NCI-H2029 (cell line): ENCODE data around the gene UST.

Experiments
- DNase-seq: peaks from one replicate; lab custom pipeline; 2025; lab: John Stamatoyannopoulos, UW

Gene UST

GRCh38 chr6:148746363-148747144, at the start of gene UST:
TSS of gene UST (plus strand) at chr6:148747030. CDS start at chr6:148747431, 401 bp downstream.
- peak; percentile 14 for DNase-seq

GRCh38 chr6:148697895-148698440, 48.9 kb upstream of the UST start:
- no peak for DNase-seq

- no peak for DNase-seq
Observed at GRCh38 chr6:148698671-148699180, 48.1 kb upstream of the UST start.

- no peak for DNase-seq
Observed at GRCh38 chr6:148700047-148700715, 46.6 kb upstream of the UST start.

- no peak for DNase-seq
Observed at GRCh38 chr6:148700741-148701311, 46.0 kb upstream of the UST start.

- DNase-seq = no peak
Observed at GRCh38 chr6:148701375-148701774, 45.5 kb upstream of the UST start.

- no peak for DNase-seq
Observed at GRCh38 chr6:148703900-148704299, 42.9 kb upstream of the UST start.

GRCh38 chr6:148704400-148705246, 42.2 kb upstream of the UST start:
- DNase-seq = no peak

- no peak for DNase-seq
Observed at GRCh38 chr6:148708707-148709106, 38.1 kb upstream of the UST start.

GRCh38 chr6:148709577-148709976, 37.3 kb upstream of the UST start:
- DNase-seq = no peak

- DNase-seq = no peak
Observed at GRCh38 chr6:148711833-148712654, 34.8 kb upstream of the UST start.

- no peak for DNase-seq
Observed at GRCh38 chr6:148713033-148713738, 33.6 kb upstream of the UST start.

GRCh38 chr6:148713921-148714320, 32.9 kb upstream of the UST start:
- DNase-seq = no peak

- DNase-seq = no peak
Observed at GRCh38 chr6:148716811-148717210, 30.0 kb upstream of the UST start.

- DNase-seq = no peak
Observed at GRCh38 chr6:148720406-148720805, 26.4 kb upstream of the UST start.

- no peak for DNase-seq
Observed at GRCh38 chr6:148720897-148721296, 25.9 kb upstream of the UST start.

GRCh38 chr6:148723484-148723883, 23.3 kb upstream of the UST start:
- DNase-seq = no peak

GRCh38 chr6:148724428-148724827, 22.4 kb upstream of the UST start:
- no peak for DNase-seq

GRCh38 chr6:148727104-148727503, 19.7 kb upstream of the UST start:
- DNase-seq = no peak

GRCh38 chr6:148735989-148736388, 10.8 kb upstream of the UST start:
- DNase-seq = no peak
